Activated naive CD8-positive, alpha-beta T cell treated with anti-CD3 and anti-CD28 coated beads, Interleukin-2, amount 50 U/mL, for 16 hours (primary cell): Measurements from ENCODE around the gene REPIN1.

ENCODE experiments used
- DNase-seq: peaks from one replicate; pipeline ENCODE4 v3.0.0-alpha.2; 2020; ENCODE audit warnings: low read depth, low spot score

REPIN1 gene

GRCh38 chr7:150390205-150390604 is 21.6 kb downstream of the REPIN1 start:
- no peak for DNase-seq

GRCh38 chr7:150393325-150393724 is 24.7 kb downstream of the REPIN1 start:
- no peak for DNase-seq

GRCh38 chr7:150396426-150396825 is 27.8 kb downstream of the REPIN1 start:
- no peak for DNase-seq

- no peak for DNase-seq
Observed at GRCh38 chr7:150396851-150397260, 28.2 kb downstream of the REPIN1 start.

GRCh38 chr7:150397346-150398107 is 28.9 kb downstream of the REPIN1 start:
- DNase-seq, result no peak

GRCh38 chr7:150398108-150398964 is 29.7 kb downstream of the REPIN1 start:
- no peak for DNase-seq

- no peak for DNase-seq
Observed at GRCh38 chr7:150398965-150399320, 30.3 kb downstream of the REPIN1 start.

GRCh38 chr7:150399421-150400007 is 30.9 kb downstream of the REPIN1 start:
- no peak for DNase-seq

- no peak for DNase-seq
Observed at GRCh38 chr7:150400008-150400787, 31.6 kb downstream of the REPIN1 start.

GRCh38 chr7:150400788-150401423 is 32.3 kb downstream of the REPIN1 start:
- no peak for DNase-seq

GRCh38 chr7:150401424-150401790 is 32.8 kb downstream of the REPIN1 start:
- no peak for DNase-seq

- DNase-seq, result no peak
Observed at GRCh38 chr7:150401861-150402631, 33.4 kb downstream of the REPIN1 start.

- no peak for DNase-seq
Observed at GRCh38 chr7:150402671-150403321, 34.2 kb downstream of the REPIN1 start.

GRCh38 chr7:150403376-150404171 is 35.0 kb downstream of the REPIN1 start:
- DNase-seq, result no peak

GRCh38 chr7:150404172-150404804 is 35.7 kb downstream of the REPIN1 start:
- no peak for DNase-seq

GRCh38 chr7:150404805-150405583 is 36.4 kb downstream of the REPIN1 start:
- DNase-seq, result peak; percentile 38

- no peak for DNase-seq
Observed at GRCh38 chr7:150405584-150406311, 37.1 kb downstream of the REPIN1 start.

- no peak for DNase-seq
Observed at GRCh38 chr7:150406312-150406566, 37.6 kb downstream of the REPIN1 start.
